Choroid plexus epithelial cell (primary cell): Measurements from ENCODE around the gene MAD1L1.

ENCODE experiments used
- DNase-seq: peaks from one replicate; pipeline ENCODE4 v3.0.0-alpha.2; 2010; ENCODE audit warnings: low read depth
- H3K4me3 ChIP-seq: 2 replicates; pipeline ENCODE4 v1.5.1; 2011; ENCODE audit warnings: low read depth, mild to moderate bottlenecking, control low read depth, low read length, moderate library complexity
- CTCF ChIP-seq: conservative IDR thresholded peaks from 2 replicates; pipeline ENCODE4 v1.5.1; 2011; ENCODE audit warnings: low read depth, mild to moderate bottlenecking, control low read depth, inconsistent platforms, low read length, moderate library complexity

MAD1L1 gene

GRCh38 chr7:2199956-2200583, 32.7 kb downstream of the MAD1L1 start:
- DNase-seq, result no peak
- no peak overlapping the region for H3K4me3 ChIP-seq
- TF ChIP-seq CTCF, result no peak

GRCh38 chr7:2199528-2199927, 33.2 kb downstream of the MAD1L1 start:
- no peak for DNase-seq
- no peak for TF ChIP-seq CTCF
- no peak overlapping the region for H3K4me3 ChIP-seq

GRCh38 chr7:2198760-2199159, 34.0 kb downstream of the MAD1L1 start:
- no peak overlapping the region for H3K4me3 ChIP-seq
- DNase-seq, result no peak
- no peak for TF ChIP-seq CTCF

DNA sequence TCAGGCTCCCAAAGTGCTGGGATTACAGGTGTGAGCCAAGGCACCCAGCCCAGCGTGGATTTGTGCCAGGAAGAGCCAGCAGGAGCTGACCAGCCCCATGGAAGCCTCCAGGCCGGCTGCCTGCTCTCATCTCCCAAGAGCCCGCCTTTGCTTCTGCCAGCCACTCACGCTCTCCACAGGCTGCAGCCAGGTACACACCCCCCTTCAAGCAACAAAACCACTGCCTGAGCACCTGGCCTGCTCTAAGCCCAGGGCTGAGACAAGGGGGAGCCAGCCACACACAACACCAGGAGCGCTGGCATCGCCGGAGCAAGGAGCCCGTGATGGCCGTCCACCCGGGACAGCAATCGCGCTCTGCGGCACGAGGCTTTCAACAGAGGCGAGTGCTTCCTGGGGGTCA, 34.5 kb downstream of the MAD1L1 start:
- TF ChIP-seq CTCF, result no peak
- no peak overlapping the region for H3K4me3 ChIP-seq
- no peak for DNase-seq

- no peak for DNase-seq
- no peak for TF ChIP-seq CTCF
- H3K4me3 ChIP-seq, result no peak overlapping the region
Measured at GRCh38 chr7:2197436-2198155, 35.1 kb downstream of the MAD1L1 start.

DNA sequence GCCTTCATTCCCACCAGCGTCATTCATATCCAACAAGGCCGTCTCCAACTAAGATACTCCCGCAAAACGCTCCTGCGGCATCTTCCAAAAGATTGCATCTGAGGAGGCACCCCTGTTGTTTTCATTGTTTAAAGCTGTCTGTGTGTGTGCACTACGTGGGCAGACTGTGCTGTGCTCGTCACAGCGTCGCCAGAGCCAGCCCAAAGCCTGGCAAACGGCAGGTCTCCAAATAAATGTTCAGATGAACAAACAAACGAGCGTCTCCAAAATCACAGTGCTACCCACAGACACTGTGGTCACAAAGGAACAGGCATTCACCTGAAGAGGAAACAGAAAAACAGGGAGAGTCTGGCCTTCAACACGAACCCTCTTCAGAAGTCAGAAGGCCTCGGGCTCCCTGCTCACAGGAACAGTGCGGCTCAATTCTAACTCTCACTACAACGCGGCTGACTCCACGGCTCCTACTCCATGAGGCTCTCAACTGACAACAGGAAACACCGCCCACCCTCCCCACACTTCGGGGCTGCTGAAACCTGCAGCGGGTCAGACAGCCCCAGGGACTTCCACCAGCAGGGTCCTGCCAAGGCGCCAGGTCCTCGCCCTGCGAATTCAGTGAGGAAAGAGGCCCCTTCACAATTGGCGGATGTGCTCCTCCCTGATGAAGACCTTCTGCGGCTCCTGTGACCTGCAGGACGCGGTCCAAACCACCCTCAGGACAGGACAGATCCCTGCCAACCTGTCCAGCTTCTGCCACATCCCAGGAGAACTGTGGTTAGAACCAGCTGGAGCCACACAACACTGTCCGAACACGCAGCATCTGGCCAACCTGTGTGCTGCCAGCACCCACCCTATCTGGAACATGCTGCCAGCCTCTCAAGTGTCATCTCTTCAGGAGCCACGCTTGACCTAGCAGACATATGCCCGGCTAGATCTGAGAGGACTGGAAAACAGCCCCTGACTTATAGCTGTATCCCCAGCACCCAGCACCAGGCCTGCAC, 36.1 kb downstream of the MAD1L1 start:
- TF ChIP-seq CTCF, result no peak
- no peak for DNase-seq
- no peak overlapping the region for H3K4me3 ChIP-seq
